ENCODE data around the gene HSPA2. TPM values are rescaled to one million over a fixed set of nuclear protein-coding genes. Genes with fewer than 3 reads are reported as not detected.

Gene HSPA2
- polyA plus RNA-seq (ENCODE audit: insufficient read length in 3 of 3) = 10 to 100 TPM; 16.9 to 21.8 (median 19.4) TPM

GRCh38 chr14:64540208-64541202, at the start of gene HSPA2:
TSS of gene HSPA2 (plus strand) at chr14:64540741. CDS start at chr14:64540850, 109 bp downstream.
- DNase-seq (ENCODE audit: low read depth in 3 of 3, low spot score in 2 of 3) = peak; percentile 94 to 99 (median 97)

GRCh38 chr14:64491637-64492036, 48.9 kb upstream of the HSPA2 start:
- DNase-seq (ENCODE audit: low read depth in 3 of 3, low spot score in 2 of 3) = no peak

- DNase-seq (ENCODE audit: low read depth in 3 of 3, low spot score in 2 of 3) = no peak
These were observed 47.1 kb upstream of the HSPA2 start for GRCh38 chr14:64493455-64493854.

- DNase-seq (ENCODE audit: low read depth in 3 of 3, low spot score in 2 of 3) = no peak
These were observed 45.3 kb upstream of the HSPA2 start for GRCh38 chr14:64495252-64495651.

- no peak for DNase-seq (ENCODE audit: low read depth in 3 of 3, low spot score in 2 of 3)
These were observed 43.8 kb upstream of the HSPA2 start for GRCh38 chr14:64496764-64497163.

- DNase-seq (ENCODE audit: low read depth in 3 of 3, low spot score in 2 of 3) = no peak
These were observed 40.5 kb upstream of the HSPA2 start for GRCh38 chr14:64500088-64500487.

GRCh38 chr14:64501411-64502171, 39.0 kb upstream of the HSPA2 start:
- DNase-seq (ENCODE audit: low read depth in 3 of 3, low spot score in 2 of 3) = no peak

- no peak for DNase-seq (ENCODE audit: low read depth in 3 of 3, low spot score in 2 of 3)
These were observed 38.1 kb upstream of the HSPA2 start for GRCh38 chr14:64502456-64502855.

- DNase-seq (ENCODE audit: low read depth in 3 of 3, low spot score in 2 of 3) = no peak
These were observed 37.6 kb upstream of the HSPA2 start for GRCh38 chr14:64502887-64503433.

GRCh38 chr14:64503434-64504309, 36.9 kb upstream of the HSPA2 start, which contains the start of gene ZBTB25:
TSS of gene ZBTB25 (minus strand) at chr14:64503838. CDS start at chr14:64490533, 13,305 bp downstream.
- peak; percentile 57 to 81 (median 73) for DNase-seq (ENCODE audit: low read depth in 3 of 3, low spot score in 2 of 3)

- peak; percentile 63 to 68 (median 66) for DNase-seq (ENCODE audit: low read depth in 3 of 3, low spot score in 2 of 3)
These were observed 36.1 kb upstream of the HSPA2 start, which contains the start of gene ZBTB1 for GRCh38 chr14:64504310-64504896. TSS of gene ZBTB1 (plus strand) at chr14:64504770. CDS start at chr14:64521505, 16,735 bp downstream.

- DNase-seq (ENCODE audit: low read depth in 3 of 3, low spot score in 2 of 3) = peak; percentile 75 to 85 (median 85)
These were observed 35.4 kb upstream of the HSPA2 start for GRCh38 chr14:64504897-64505794.

GRCh38 chr14:64506721-64507120, 33.8 kb upstream of the HSPA2 start:
- DNase-seq (ENCODE audit: low read depth in 3 of 3, low spot score in 2 of 3) = no peak

- no peak for DNase-seq (ENCODE audit: low read depth in 3 of 3, low spot score in 2 of 3)
These were observed 33.0 kb upstream of the HSPA2 start for GRCh38 chr14:64507376-64508156.

- no peak for DNase-seq (ENCODE audit: low read depth in 3 of 3, low spot score in 2 of 3)
These were observed 32.2 kb upstream of the HSPA2 start for GRCh38 chr14:64508215-64508776.

GRCh38 chr14:64509036-64509435, 31.5 kb upstream of the HSPA2 start:
- no peak for DNase-seq (ENCODE audit: low read depth in 3 of 3, low spot score in 2 of 3)

Measured in right renal cortex interstitium (tissue), 3 donors.